Tibial nerve (tissue), 4 donors: ENCODE data around the gene RAB20.

Source experiments
- EP300 ChIP-seq, 2 donors: sonication (generic); formaldehyde crosslinking; IDR thresholded peaks; one replicate each; pipeline ENCODE4 v1.6.1; 2017; ENCODE audit warnings: antibody characterized with exemption in 2 of 2, mild to moderate bottlenecking in 1 of 2
- TF ChIP-seq, protein P1 (sequence below), 5 experiments: fragments of 200-600 bp in 3 of 5; fragments of 450-650 bp in 2 of 5; sonication (generic) in 3 of 5; IDR thresholded peaks; one replicate each; pipeline ENCODE4 v1.5.1; 2016 to 2019; ENCODE audit warnings: antibody characterized with exemption in 5 of 5, mild to moderate bottlenecking in 3 of 5, moderate library complexity in 2 of 5

- TF ChIP-seq, protein P1, sequence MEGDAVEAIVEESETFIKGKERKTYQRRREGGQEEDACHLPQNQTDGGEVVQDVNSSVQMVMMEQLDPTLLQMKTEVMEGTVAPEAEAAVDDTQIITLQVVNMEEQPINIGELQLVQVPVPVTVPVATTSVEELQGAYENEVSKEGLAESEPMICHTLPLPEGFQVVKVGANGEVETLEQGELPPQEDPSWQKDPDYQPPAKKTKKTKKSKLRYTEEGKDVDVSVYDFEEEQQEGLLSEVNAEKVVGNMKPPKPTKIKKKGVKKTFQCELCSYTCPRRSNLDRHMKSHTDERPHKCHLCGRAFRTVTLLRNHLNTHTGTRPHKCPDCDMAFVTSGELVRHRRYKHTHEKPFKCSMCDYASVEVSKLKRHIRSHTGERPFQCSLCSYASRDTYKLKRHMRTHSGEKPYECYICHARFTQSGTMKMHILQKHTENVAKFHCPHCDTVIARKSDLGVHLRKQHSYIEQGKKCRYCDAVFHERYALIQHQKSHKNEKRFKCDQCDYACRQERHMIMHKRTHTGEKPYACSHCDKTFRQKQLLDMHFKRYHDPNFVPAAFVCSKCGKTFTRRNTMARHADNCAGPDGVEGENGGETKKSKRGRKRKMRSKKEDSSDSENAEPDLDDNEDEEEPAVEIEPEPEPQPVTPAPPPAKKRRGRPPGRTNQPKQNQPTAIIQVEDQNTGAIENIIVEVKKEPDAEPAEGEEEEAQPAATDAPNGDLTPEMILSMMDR (IDR thresholded peaks at IDR 0.05), result no peak
- no peak for TF ChIP-seq EP300 (IDR thresholded peaks at IDR 0.05)
Measured at GRCh38 chr13:110535526-110535925, 26.0 kb downstream of the RAB20 start.
